Body of pancreas (tissue), 4 donors: ENCODE measurements around the gene FAM13A. TPM values are rescaled to one million over a fixed set of nuclear protein-coding genes. Genes with fewer than 3 reads are reported as not detected.

Experiments
- ATAC-seq: fragments of 150-250 bp; one replicate; pipeline ENCODE4 v1.9.1; 2016
- DNase-seq, 4 donors: peaks; one replicate each; pipeline ENCODE4 v3.0.0-alpha.2; 2019
- H3K27ac ChIP-seq, 4 donors: fragments of 200-600 bp; sonication (generic); 1 replicate in 3 of 4; 2 replicates in 1 of 4; pipeline versions ENCODE4 v1.5.1 to v1.6.1; 2016 to 2019; ENCODE audit warnings: mild to moderate bottlenecking in 1 of 4, mixed read lengths in 1 of 4, moderate library complexity in 1 of 4
- H3K27me3 ChIP-seq, 2 donors: fragments of 200-600 bp; sonication (generic); one replicate each; pipeline ENCODE4 v1.6.0; 2016; ENCODE audit warnings: mild to moderate bottlenecking in 1 of 2
- H3K36me3 ChIP-seq, 2 donors: fragments of 200-600 bp; sonication (generic); replicated peaks in 1 of 2; 2 replicates each; pipeline ENCODE4 v1.5.1; 2016; ENCODE audit warnings: low read depth in 2 of 2; ENCODE audit not compliant: insufficient read depth in 1 of 2
- H3K4me1 ChIP-seq: fragments of 200-600 bp; sonication (generic); one replicate; pipeline ENCODE4 v1.6.0; 2016
- H3K4me3 ChIP-seq, 2 donors: fragments of 200-600 bp; sonication (generic); 1 replicate in 1 of 2; 2 replicates in 1 of 2; pipeline ENCODE4 v1.5.1; 2016 to 2019
- H3K9me3 ChIP-seq, 3 donors: fragments of 200-600 bp; sonication (generic); 1 replicate in 2 of 3; 2 replicates in 1 of 3; pipeline ENCODE4 v1.5.1; 2016
- POLR2A ChIP-seq, 3 donors: fragments of 450-650 bp; IDR thresholded peaks; one replicate each; pipeline ENCODE4 v1.6.1; 2016; ENCODE audit warnings: antibody characterized with exemption in 3 of 3, mild to moderate bottlenecking in 2 of 3
- WGBS, 2 donors: methylation state at CpG; one replicate each; pipeline ENCODE4 v1.1.5; 2017; 5-methylcytosine and 5-hydroxymethylcytosine counted together
- intact Hi-C: fragments of 100-400 bp; cut with DNase I; formaldehyde crosslinking; loops from one replicate; pipeline ENCODE4 v1.15.1; 2023
- total RNA-seq, 2 donors: library from RNA; depleted of rRNA; stranded (reverse); fragments of >200 nt; gene quantifications; one replicate each; pipeline ENCODE4 v1.1.0, GENCODE V29; 2016
- TF ChIP-seq, protein P1 (sequence below), 7 experiments: fragments of 450-650 bp in 4 of 7; fragments of 200-600 bp in 3 of 7; sonication (generic) in 3 of 7; IDR thresholded peaks; one replicate each; pipeline ENCODE4 v1.5.1; 2016 to 2019; ENCODE audit warnings: antibody characterized with exemption in 7 of 7

FAM13A gene
- total RNA-seq, 2 donors from 2014 or later = 59.1 to 64.3 TPM

DNA sequence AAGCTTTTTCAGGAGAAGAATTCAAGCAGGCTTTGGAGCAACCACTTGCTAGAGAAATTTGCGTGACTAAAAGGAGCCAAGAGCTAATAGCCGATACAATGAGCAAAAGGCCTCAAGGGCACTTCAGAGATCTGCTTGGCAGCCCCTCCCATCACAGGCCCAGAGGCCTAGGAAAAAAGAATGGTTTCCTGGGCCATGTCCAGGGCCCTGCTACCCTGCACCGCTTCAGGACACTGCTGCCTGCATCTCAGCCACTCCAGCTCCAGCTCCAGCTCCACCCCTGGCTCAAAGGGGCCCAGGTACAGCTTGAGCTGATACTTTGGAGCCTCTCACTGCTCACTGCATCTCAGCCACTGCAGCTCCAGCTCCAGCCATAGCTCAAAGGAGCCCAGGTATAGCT lies 98.9 kb downstream of the FAM13A start:
- peak in 2 of 4 donors; percentile 26 to 44 for DNase-seq
- intact Hi-C loops = no loop called here
- peak; percentile 40 for ATAC-seq
- TF ChIP-seq, protein P1, sequence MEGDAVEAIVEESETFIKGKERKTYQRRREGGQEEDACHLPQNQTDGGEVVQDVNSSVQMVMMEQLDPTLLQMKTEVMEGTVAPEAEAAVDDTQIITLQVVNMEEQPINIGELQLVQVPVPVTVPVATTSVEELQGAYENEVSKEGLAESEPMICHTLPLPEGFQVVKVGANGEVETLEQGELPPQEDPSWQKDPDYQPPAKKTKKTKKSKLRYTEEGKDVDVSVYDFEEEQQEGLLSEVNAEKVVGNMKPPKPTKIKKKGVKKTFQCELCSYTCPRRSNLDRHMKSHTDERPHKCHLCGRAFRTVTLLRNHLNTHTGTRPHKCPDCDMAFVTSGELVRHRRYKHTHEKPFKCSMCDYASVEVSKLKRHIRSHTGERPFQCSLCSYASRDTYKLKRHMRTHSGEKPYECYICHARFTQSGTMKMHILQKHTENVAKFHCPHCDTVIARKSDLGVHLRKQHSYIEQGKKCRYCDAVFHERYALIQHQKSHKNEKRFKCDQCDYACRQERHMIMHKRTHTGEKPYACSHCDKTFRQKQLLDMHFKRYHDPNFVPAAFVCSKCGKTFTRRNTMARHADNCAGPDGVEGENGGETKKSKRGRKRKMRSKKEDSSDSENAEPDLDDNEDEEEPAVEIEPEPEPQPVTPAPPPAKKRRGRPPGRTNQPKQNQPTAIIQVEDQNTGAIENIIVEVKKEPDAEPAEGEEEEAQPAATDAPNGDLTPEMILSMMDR (IDR thresholded peaks at IDR 0.05) = no peak
- no peak for TF ChIP-seq POLR2A (IDR thresholded peaks at IDR 0.05)
- Histone ChIP-seq H3K27me3 (no peaks in the 10 kb centered on the region), H3K4me1 (peaks cover 22% of the 10 kb centered on the region), H3K4me3 (no peak overlapping the region), H3K36me3 (no peaks in the 10 kb centered on the region), H3K27ac (peak overlapping the region in 3 of 4 donors; percentile 14 to 36 (median 30)), H3K9me3 (no peaks in the 10 kb centered on the region)
- WGBS, 2 donors = 39 to 69% methylated on average over 3 of the region's 3 CpGs

DNA sequence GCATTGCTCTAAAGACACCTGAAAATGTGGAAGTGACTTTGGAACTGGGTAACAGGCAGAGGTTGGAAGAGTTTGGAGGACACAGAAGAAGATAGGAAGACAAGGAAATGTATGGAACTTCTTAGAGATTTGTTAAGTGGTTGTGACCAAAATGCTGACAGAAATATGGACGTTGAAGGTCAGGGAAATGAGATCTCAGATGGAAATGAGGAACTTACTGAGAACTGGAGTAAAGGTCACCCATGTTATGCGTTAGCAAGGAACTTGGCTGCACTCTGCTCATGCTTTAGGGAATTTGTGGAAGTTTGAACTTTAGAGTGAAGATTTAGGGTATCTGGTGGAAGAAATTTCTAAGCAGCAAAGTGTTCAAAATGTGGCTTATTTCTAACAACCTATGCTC lies 99.4 kb downstream of the FAM13A start:
- Histone ChIP-seq H3K4me3 (no peak overlapping the region), H3K36me3 (no peaks in the 10 kb centered on the region), H3K9me3 (no peaks in the 10 kb centered on the region), H3K27me3 (no peaks in the 10 kb centered on the region), H3K27ac (peak overlapping the region in 3 of 4 donors; percentile 14 to 36 (median 30)), H3K4me1 (peaks cover 23% of the 10 kb centered on the region)
- TF ChIP-seq, protein P1 (IDR thresholded peaks at IDR 0.05) = no peak
- TF ChIP-seq POLR2A (IDR thresholded peaks at IDR 0.05) = no peak
- WGBS, 2 donors = 10 to 11% methylated on average over 2 of the region's 2 CpGs
- ATAC-seq (peak; percentile 48), DNase-seq (no peak)
- intact Hi-C loops = no loop called here

DNA sequence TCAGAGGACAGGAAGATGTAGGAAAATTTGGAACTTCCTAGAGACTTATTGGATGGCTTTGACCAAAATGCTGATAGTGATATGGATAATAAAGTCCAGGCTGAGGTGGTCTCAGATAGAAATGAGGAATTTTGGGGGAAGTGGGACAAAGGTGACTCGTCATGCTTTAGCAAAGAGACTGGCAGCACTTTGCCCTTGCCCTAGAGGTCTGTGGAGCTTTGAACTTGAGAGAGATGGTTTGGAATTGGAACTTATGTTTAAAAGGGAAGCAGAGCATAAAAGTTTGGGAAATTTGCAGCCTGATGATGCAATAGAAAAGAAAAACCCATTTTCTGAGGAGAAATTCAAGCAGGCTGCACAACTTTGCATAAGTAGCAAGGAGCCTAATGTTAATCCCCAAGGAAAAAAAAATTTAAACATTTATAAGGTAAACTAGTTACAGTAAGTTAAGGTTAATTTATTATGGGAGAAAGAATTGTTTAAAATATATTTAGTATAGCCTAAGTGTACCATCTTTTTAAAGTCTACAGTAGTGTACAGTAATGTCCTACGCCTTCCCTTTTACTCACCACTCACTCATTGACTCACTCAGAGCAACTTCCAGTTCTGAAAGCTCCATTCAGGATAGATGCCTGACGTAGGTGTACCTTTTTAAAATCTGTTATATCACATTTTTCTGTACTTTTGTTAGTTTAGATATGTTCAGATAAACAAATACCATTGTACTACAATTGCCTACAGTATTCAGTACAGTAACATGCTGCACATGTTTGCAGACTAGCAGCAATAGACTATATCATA lies 101.2 kb downstream of the FAM13A start:
- TF ChIP-seq, protein P1 (IDR thresholded peaks at IDR 0.05) = no peak
- no peak for TF ChIP-seq POLR2A (IDR thresholded peaks at IDR 0.05)
- Histone ChIP-seq H3K4me3 (no peak overlapping the region), H3K27ac (no peak overlapping the region), H3K4me1 (peaks cover 39% of the 10 kb centered on the region), H3K36me3 (no peaks in the 10 kb centered on the region), H3K9me3 (no peaks in the 10 kb centered on the region), H3K27me3 (no peaks in the 10 kb centered on the region)
- intact Hi-C loops = no loop called here
- 69 to 94% methylated on average over 3 of the region's 3 CpGs for WGBS, 2 donors
- no peak for ATAC-seq
- DNase-seq = no peak

DNA sequence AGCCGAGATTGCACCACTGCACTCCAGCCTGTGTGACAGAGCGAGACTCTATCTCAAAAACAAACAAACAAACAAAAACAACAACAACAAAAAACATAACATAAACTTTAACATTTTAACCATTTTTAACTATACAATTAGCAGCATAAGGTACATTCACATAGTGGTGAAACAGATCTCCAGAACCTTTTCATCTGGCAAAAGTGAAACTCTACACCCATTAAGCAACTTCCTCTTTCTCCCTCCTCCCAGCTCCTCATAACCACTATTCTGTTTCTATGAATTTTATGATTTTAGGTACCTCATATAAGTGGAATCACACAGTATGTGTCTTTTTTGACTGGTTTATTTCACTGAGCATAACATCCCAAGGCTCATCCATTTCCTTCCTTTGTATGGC lies 103.6 kb downstream of the FAM13A start:
- H3K4me1 ChIP-seq = peaks cover 33% of the 10 kb centered on the region
- WGBS, 2 donors = 95% methylated on average over 2 of the region's 2 CpGs
- H3K27me3 ChIP-seq = no peaks in the 10 kb centered on the region
- TF ChIP-seq, protein P1 (IDR thresholded peaks at IDR 0.05) = no peak
- no peak for ATAC-seq
- no peak overlapping the region for H3K4me3 ChIP-seq
- intact Hi-C loops = no loop called here
- H3K9me3 ChIP-seq = no peaks in the 10 kb centered on the region
- H3K27ac ChIP-seq = no peak overlapping the region
- no peak for DNase-seq
- no peaks in the 10 kb centered on the region for H3K36me3 ChIP-seq

DNA sequence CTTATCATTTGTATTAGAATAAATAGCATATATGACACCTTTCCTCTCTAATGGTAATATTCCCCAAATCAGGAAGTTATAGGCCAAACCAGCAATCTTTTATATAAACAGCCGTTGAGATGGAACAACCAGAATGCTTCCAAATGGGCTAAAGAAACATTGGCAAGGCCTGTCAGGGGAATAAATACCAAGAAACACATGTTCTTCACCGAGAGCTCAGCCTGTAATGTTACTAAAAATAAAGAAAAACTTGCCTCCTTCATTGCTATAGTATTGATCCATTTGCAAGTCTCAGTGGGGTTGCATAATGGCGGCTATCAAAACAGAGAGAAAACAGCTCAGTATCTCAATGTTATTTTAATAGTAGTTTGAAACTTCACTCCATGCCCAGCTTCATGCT lies 104.9 kb downstream of the FAM13A start:
- H3K9me3 ChIP-seq = no peaks in the 10 kb centered on the region
- ATAC-seq (peak; percentile 87), DNase-seq (peak in 1 of 4 donors; percentile 32)
- H3K27me3 ChIP-seq = no peaks in the 10 kb centered on the region
- H3K36me3 ChIP-seq = no peaks in the 10 kb centered on the region
- TF ChIP-seq POLR2A (IDR thresholded peaks at IDR 0.05) = no peak
- TF ChIP-seq, protein P1 (IDR thresholded peaks at IDR 0.05) = no peak
- peaks cover 21% of the 10 kb centered on the region for H3K4me1 ChIP-seq
- H3K27ac ChIP-seq = peak overlapping the region in 3 of 4 donors; percentile 43 to 58 (median 56)
- intact Hi-C loops = no loop called here
- 32 to 38% methylated on average over 3 of the region's 3 CpGs for WGBS, 2 donors
- no peak overlapping the region for H3K4me3 ChIP-seq
